Gastrocnemius medialis (tissue), 4 donors: ENCODE data around the gene CERK.

ENCODE experiments used
- POLR2A ChIP-seq, 2 donors: fragments of 450-650 bp; IDR thresholded peaks; one replicate each; pipeline ENCODE4 v1.6.1; 2017; ENCODE audit warnings: antibody characterized with exemption in 2 of 2, mild to moderate bottlenecking in 2 of 2, moderate library complexity in 2 of 2
- TF ChIP-seq, protein P1 (sequence below), 5 experiments: fragments of 450-650 bp in 3 of 5; fragments of 200-600 bp in 2 of 5; sonication (generic) in 2 of 5; IDR thresholded peaks in 4 of 5; conservative IDR thresholded peaks in 1 of 5; 1 replicate in 4 of 5; 2 replicates in 1 of 5; pipeline ENCODE4 v1.5.1; 2016 to 2019; ENCODE audit warnings: antibody characterized with exemption in 5 of 5, mild to moderate bottlenecking in 3 of 5, moderate library complexity in 3 of 5

DNA sequence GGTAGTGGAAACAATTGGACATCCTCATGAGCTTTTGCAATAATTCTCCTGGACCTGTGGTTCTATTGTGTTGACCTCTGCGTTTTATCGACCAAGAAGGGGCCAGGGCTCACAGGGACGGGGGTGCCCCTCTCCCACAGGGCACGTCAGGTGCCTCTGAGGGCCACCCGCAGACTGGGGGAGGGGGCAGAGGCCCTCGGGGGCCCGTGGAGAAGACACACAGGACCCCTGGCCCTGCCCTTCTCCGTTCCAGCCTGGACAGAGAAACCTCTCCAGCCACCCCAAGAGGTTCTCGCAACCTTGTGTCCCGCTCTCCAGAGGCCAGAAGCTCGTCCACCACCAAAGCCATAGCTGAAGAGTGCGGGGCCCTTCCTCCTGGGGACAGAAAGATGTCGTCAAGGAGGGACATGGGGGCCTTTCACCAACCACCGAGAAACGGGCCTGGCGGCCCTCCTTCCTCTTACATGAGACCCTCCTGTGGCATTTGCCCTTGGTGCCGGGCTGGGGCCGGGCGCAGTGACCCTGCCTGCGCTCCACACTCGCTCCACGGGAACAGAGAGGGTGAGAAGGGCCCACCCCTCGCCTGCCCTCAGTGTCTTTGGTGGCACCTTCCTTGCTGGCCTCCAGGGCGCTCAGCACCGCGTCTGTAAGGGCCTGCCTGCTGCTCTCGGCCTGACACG lies 60.6 kb downstream of the CERK start:
- no peak for TF ChIP-seq POLR2A (IDR thresholded peaks at IDR 0.05)
- TF ChIP-seq, protein P1, sequence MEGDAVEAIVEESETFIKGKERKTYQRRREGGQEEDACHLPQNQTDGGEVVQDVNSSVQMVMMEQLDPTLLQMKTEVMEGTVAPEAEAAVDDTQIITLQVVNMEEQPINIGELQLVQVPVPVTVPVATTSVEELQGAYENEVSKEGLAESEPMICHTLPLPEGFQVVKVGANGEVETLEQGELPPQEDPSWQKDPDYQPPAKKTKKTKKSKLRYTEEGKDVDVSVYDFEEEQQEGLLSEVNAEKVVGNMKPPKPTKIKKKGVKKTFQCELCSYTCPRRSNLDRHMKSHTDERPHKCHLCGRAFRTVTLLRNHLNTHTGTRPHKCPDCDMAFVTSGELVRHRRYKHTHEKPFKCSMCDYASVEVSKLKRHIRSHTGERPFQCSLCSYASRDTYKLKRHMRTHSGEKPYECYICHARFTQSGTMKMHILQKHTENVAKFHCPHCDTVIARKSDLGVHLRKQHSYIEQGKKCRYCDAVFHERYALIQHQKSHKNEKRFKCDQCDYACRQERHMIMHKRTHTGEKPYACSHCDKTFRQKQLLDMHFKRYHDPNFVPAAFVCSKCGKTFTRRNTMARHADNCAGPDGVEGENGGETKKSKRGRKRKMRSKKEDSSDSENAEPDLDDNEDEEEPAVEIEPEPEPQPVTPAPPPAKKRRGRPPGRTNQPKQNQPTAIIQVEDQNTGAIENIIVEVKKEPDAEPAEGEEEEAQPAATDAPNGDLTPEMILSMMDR (IDR thresholded peaks at IDR 0.05 in 4 of 5, conservative IDR thresholded peaks at IDR 0.05 in 1 of 5), result no peak
